Measurements from ENCODE around the gene BMP5.

The BMP5 gene

GRCh38 chr6:55705451-55706440 is 169.6 kb downstream of the BMP5 start:
- DNase-seq: no peak

DNA sequence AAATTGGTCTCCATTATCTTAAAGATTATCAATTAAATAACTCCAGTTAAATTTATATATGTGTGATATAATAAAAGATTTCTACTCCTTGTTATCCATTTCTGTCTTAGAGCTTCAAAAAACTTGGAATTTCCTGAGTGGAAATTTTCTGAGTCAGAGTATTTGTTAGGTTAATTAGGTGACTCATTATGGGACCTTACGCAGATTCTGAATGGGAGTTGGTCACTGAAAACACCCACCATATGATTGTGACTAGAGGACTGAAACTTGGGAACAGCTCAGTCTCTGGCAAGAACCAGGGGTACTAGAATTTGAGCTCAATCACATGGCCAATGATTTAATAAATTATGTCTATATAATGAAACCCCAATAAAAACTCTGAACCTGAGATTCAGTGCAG is 171.0 kb downstream of the BMP5 start:
- DNase-seq: no peak
